Neural progenitor cell (in vitro differentiated cells): Measurements from ENCODE around the gene ABCC4. TPM values are rescaled to one million over a fixed set of nuclear protein-coding genes. Genes with fewer than 3 reads are reported as not detected.

Experiments
- DNase-seq: peaks from one replicate; pipeline ENCODE4 v3.0.0-alpha.2; 2016; ENCODE audit warnings: low spot score
- H2AFZ ChIP-seq: fragments of 200-600 bp; sonication (generic); replicated peaks from 2 replicates; pipeline ENCODE4 v1.6.1; 2016; ENCODE audit warnings: antibody characterized with exemption
- H3F3A ChIP-seq: fragments of 200-600 bp; sonication (generic); 2 replicates; pipeline ENCODE4 v1.6.1; 2016; ENCODE audit warnings: antibody characterized with exemption, low read depth
- H3K27ac ChIP-seq: fragments of 200-600 bp; sonication (generic); 2 replicates; pipeline ENCODE4 v1.5.1; 2016; ENCODE audit warnings: mild to moderate bottlenecking
- H3K27me3 ChIP-seq: fragments of 200-600 bp; sonication (generic); 2 replicates; pipeline ENCODE4 v1.6.1; 2016; ENCODE audit warnings: mild to moderate bottlenecking, moderate library complexity
- H3K36me3 ChIP-seq: fragments of 200-600 bp; sonication (generic); 2 replicates; pipeline ENCODE4 v1.5.1; 2016
- H3K4me1 ChIP-seq: fragments of 200-600 bp; sonication (generic); 2 replicates; pipeline ENCODE4 v1.6.1; 2016; ENCODE audit warnings: mixed run types
- H3K4me2 ChIP-seq: fragments of 200-600 bp; sonication (generic); 2 replicates; pipeline ENCODE4 v1.6.1; 2016
- H3K4me3 ChIP-seq: fragments of 200-600 bp; sonication (generic); 2 replicates; pipeline ENCODE4 v1.5.1; 2016
- H3K79me2 ChIP-seq: fragments of 200-600 bp; sonication (generic); 2 replicates; pipeline ENCODE4 v1.6.1; 2016; ENCODE audit warnings: low read depth
- H3K9ac ChIP-seq: fragments of 200-600 bp; sonication (generic); 2 replicates; pipeline ENCODE4 v1.6.1; 2016
- H3K9me3 ChIP-seq: fragments of 200-600 bp; sonication (generic); 2 replicates; pipeline ENCODE4 v1.5.1; 2016; ENCODE audit warnings: low read depth
- H4K20me1 ChIP-seq: fragments of 200-600 bp; sonication (generic); 2 replicates; pipeline ENCODE4 v1.6.1; 2016; ENCODE audit warnings: low read depth
- H3K27ac Mint-ChIP-seq: 3 replicates; pipeline ENCODE4 v1.8.0; 2021; ENCODE audit warnings: mixed read lengths
- H3K27me3 Mint-ChIP-seq: 2 replicates; pipeline ENCODE4 v1.8.0; 2022; ENCODE audit warnings: low read depth, mild to moderate bottlenecking, inconsistent platforms, moderate library complexity, mixed read lengths; ENCODE audit not compliant: insufficient read depth
- H3K36me3 Mint-ChIP-seq: 3 replicates; pipeline ENCODE4 v1.8.0; 2021; ENCODE audit warnings: mixed read lengths
- H3K4me1 Mint-ChIP-seq: 3 replicates; pipeline ENCODE4 v1.8.0; 2021; ENCODE audit warnings: mixed read lengths
- H3K4me3 Mint-ChIP-seq: 3 replicates; pipeline ENCODE4 v1.8.0; 2021; ENCODE audit warnings: mild to moderate bottlenecking, moderate library complexity, mixed read lengths
- H3K9me3 Mint-ChIP-seq: 3 replicates; pipeline ENCODE4 v1.8.0; 2020; ENCODE audit warnings: mixed read lengths
- CTCF ChIP-seq: fragments of 200-600 bp; sonication (generic); IDR thresholded peaks from 2 replicates; pipeline ENCODE4 v1.5.1; 2017; ENCODE audit warnings: antibody characterized with exemption, mild to moderate bottlenecking
- EZH2 ChIP-seq: fragments of 200-600 bp; sonication (generic); IDR thresholded peaks from 2 replicates; pipeline ENCODE4 v1.6.1; 2017; ENCODE audit warnings: antibody characterized with exemption, mild to moderate bottlenecking, moderate library complexity
- EZH2phosphoT487 ChIP-seq: fragments of 200-600 bp; sonication (generic); IDR thresholded peaks from 2 replicates; pipeline ENCODE4 v1.6.1; 2017; ENCODE audit warnings: antibody characterized with exemption
- total RNA-seq: library from RNA; depleted of rRNA; stranded (reverse); fragments of >200 nt; gene quantifications from 2 replicates; pipeline ENCODE4 v1.2.3, GENCODE V29; 2015; ENCODE audit warnings: low replicate concordance

The ABCC4 gene
- total RNA-seq, 1 donor from 2014 or later = 23.6 TPM

- Histone ChIP-seq H3K4me2 (no peak overlapping the region), H3K4me3 (no peak overlapping the region), H3K9ac (no peak overlapping the region), H2AFZ (peak overlapping the region; percentile 6), H3K27ac (no peak overlapping the region), H4K20me1 (no peaks in the 10 kb centered on the region), H3K79me2 (no peaks in the 10 kb centered on the region), H3K4me1 (peaks cover 12% of the 10 kb centered on the region), H3K9me3 (no peaks in the 10 kb centered on the region), H3K27me3 (no peaks in the 10 kb centered on the region), H3F3A (peaks cover 2% of the 10 kb centered on the region), H3K36me3 (peaks cover 2% of the 10 kb centered on the region)
- H3K36me3 Mint-ChIP-seq = peaks cover 4% of the 10 kb centered on the region
- H3K4me3 Mint-ChIP-seq = no peak overlapping the region
- H3K27ac Mint-ChIP-seq = no peak overlapping the region
- TF ChIP-seq EZH2phosphoT487 = no peak
- no peak for TF ChIP-seq CTCF
- TF ChIP-seq EZH2 = no peak
- H3K4me1 Mint-ChIP-seq = no peaks in the 10 kb centered on the region
- no peaks in the 10 kb centered on the region for H3K9me3 Mint-ChIP-seq
- DNase-seq = no peak
- H3K27me3 Mint-ChIP-seq = no peaks in the 10 kb centered on the region
Observed at GRCh38 chr13:95035311-95036109, 265.7 kb downstream of the ABCC4 start.

DNA sequence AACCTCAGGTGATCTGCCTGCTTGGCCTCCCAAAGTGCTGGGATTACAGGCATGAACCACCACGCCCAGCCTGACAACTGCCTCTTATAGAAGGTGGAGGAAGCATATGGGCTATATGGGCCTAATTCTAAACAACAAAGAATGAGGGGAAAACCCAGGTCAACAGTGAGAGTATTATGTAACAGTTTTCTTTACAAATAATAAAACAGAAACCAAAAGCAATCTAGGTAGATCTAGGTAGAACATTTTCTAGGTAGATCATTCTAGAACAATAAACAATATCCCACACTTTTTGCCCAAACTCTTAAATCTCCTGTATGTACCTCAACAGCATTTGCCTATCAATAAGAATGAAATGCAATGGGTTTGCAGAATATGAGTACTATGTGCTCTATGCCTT, 267.4 kb downstream of the ABCC4 start:
- Mint-ChIP-seq H3K27ac (no peak overlapping the region), H3K27me3 (no peaks in the 10 kb centered on the region), H3K4me3 (no peak overlapping the region), H3K9me3 (no peaks in the 10 kb centered on the region), H3K4me1 (no peaks in the 10 kb centered on the region), H3K36me3 (peaks cover 2% of the 10 kb centered on the region)
- Histone ChIP-seq H3K4me2 (no peak overlapping the region), H3K9me3 (no peaks in the 10 kb centered on the region), H3K79me2 (no peaks in the 10 kb centered on the region), H3K27ac (no peak overlapping the region), H3K27me3 (no peaks in the 10 kb centered on the region), H2AFZ (no peak overlapping the region), H3F3A (no peaks in the 10 kb centered on the region), H3K4me3 (no peak overlapping the region), H4K20me1 (no peaks in the 10 kb centered on the region), H3K4me1 (peaks cover 12% of the 10 kb centered on the region), H3K36me3 (no peaks in the 10 kb centered on the region), H3K9ac (no peak overlapping the region)
- TF ChIP-seq EZH2phosphoT487 = no peak
- TF ChIP-seq EZH2 = no peak
- no peak for TF ChIP-seq CTCF
- no peak for DNase-seq

DNA sequence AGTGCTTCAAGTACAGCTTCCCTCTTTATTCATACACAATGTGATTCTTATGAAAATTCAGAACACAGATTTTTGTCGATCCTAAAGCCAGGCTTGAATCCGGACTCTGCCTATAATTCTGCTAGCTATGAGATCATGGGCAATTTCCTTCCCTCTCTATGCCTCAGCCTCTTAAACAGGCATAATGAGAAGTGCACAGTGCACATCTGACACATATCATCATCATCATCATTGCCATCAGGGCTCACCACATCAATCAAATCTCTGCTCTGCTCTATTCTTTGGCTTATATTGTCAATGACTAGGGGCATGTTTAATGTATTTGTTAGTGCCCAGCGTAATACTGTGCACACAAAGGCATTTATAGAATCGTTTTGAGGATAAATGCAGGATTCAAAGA, 269.1 kb downstream of the ABCC4 start:
- Mint-ChIP-seq H3K9me3 (no peaks in the 10 kb centered on the region), H3K36me3 (peaks cover under 1% of the 10 kb centered on the region), H3K4me3 (no peak overlapping the region), H3K4me1 (no peaks in the 10 kb centered on the region), H3K27ac (no peak overlapping the region), H3K27me3 (no peaks in the 10 kb centered on the region)
- Histone ChIP-seq H3K4me1 (peaks cover 12% of the 10 kb centered on the region), H3K27ac (no peak overlapping the region), H3F3A (no peaks in the 10 kb centered on the region), H3K4me2 (no peak overlapping the region), H3K9ac (no peak overlapping the region), H3K79me2 (no peaks in the 10 kb centered on the region), H2AFZ (no peak overlapping the region), H4K20me1 (no peaks in the 10 kb centered on the region), H3K9me3 (no peaks in the 10 kb centered on the region), H3K36me3 (no peaks in the 10 kb centered on the region), H3K4me3 (no peak overlapping the region), H3K27me3 (no peaks in the 10 kb centered on the region)
- no peak for TF ChIP-seq EZH2phosphoT487
- no peak for TF ChIP-seq EZH2
- TF ChIP-seq CTCF = no peak
- no peak for DNase-seq
